ENCODE data around the gene NXPH3.

NXPH3 gene

GRCh38 chr17:49576088-49576916 lies 631 bp downstream of the NXPH3 start:
- DNase-seq, result no peak

- DNase-seq, result no peak
Observed at GRCh38 chr17:49576917-49577649, 1.4 kb downstream of the NXPH3 start.

- DNase-seq, result no peak
Observed at GRCh38 chr17:49577650-49577934, 1.9 kb downstream of the NXPH3 start.

GRCh38 chr17:49577963-49578362 lies 2.3 kb downstream of the NXPH3 start:
- DNase-seq, result no peak

GRCh38 chr17:49578414-49578813 lies 2.7 kb downstream of the NXPH3 start:
- DNase-seq, result no peak

GRCh38 chr17:49578952-49579500 lies 3.4 kb downstream of the NXPH3 start:
- no peak for DNase-seq

GRCh38 chr17:49579522-49579921 lies 3.9 kb downstream of the NXPH3 start:
- no peak for DNase-seq

- DNase-seq, result no peak
Observed at GRCh38 chr17:49580055-49580721, 4.5 kb downstream of the NXPH3 start.

- no peak for DNase-seq
Observed at GRCh38 chr17:49580981-49581647, 5.4 kb downstream of the NXPH3 start.

- no peak for DNase-seq
Observed at GRCh38 chr17:49581648-49581998, 6.0 kb downstream of the NXPH3 start.

- DNase-seq, result no peak
Observed at GRCh38 chr17:49582055-49582722, 6.5 kb downstream of the NXPH3 start.

GRCh38 chr17:49582789-49583188 lies 7.1 kb downstream of the NXPH3 start:
- no peak for DNase-seq

- DNase-seq, result no peak
Observed at GRCh38 chr17:49583226-49583625, 7.6 kb downstream of the NXPH3 start.

- no peak for DNase-seq
Observed at GRCh38 chr17:49583889-49584288, 8.2 kb downstream of the NXPH3 start.

GRCh38 chr17:49585422-49586027 lies 9.9 kb downstream of the NXPH3 start:
- DNase-seq, result no peak

GRCh38 chr17:49587366-49588073 lies 11.8 kb downstream of the NXPH3 start:
- DNase-seq, result no peak

GRCh38 chr17:49588312-49588711 lies 12.6 kb downstream of the NXPH3 start:
- DNase-seq, result no peak

- DNase-seq, result no peak
Observed at GRCh38 chr17:49588726-49589576, 13.3 kb downstream of the NXPH3 start.

- DNase-seq, result no peak
Observed at GRCh38 chr17:49589577-49589927, 13.9 kb downstream of the NXPH3 start.

- no peak for DNase-seq
Observed at GRCh38 chr17:49590874-49591273, 15.2 kb downstream of the NXPH3 start.

GRCh38 chr17:49592263-49592662 lies 16.6 kb downstream of the NXPH3 start:
- no peak for DNase-seq
